ENCODE data around the gene NAA80.
"Not testable (repeated sequence)": the region's sequence is repeated elsewhere in the genome, so short reads cannot be mapped to it uniquely, and the experiment has no call there.

NAA80 gene

GRCh38 chr3:50288387-50289007, 10.7 kb downstream of the NAA80 start:
- FAIRE-seq = no peak

- FAIRE-seq = no peak
Observed at GRCh38 chr3:50287262-50287661, 11.9 kb downstream of the NAA80 start.

GRCh38 chr3:50286322-50287227, 12.6 kb downstream of the NAA80 start:
- FAIRE-seq = no peak

- FAIRE-seq = not testable (repeated sequence)
Observed at GRCh38 chr3:50284121-50284520, 15.1 kb downstream of the NAA80 start.

GRCh38 chr3:50279255-50280016, 19.8 kb downstream of the NAA80 start:
- FAIRE-seq = no peak

GRCh38 chr3:50278880-50279224, 20.4 kb downstream of the NAA80 start, which contains the start of gene LSMEM2:
Gene LSMEM2 (plus strand): TSS chr3:50279087. CDS start chr3:50279114, 27 bp downstream.
- FAIRE-seq = no peak

GRCh38 chr3:50278123-50278879, 20.9 kb downstream of the NAA80 start:
- no peak for FAIRE-seq

GRCh38 chr3:50276762-50277101, 22.5 kb downstream of the NAA80 start:
- no peak for FAIRE-seq

- no peak for FAIRE-seq
Observed at GRCh38 chr3:50275996-50276761, 23.0 kb downstream of the NAA80 start.

GRCh38 chr3:50275141-50275995, 23.8 kb downstream of the NAA80 start:
- FAIRE-seq = no peak

GRCh38 chr3:50274371-50275104, 24.7 kb downstream of the NAA80 start:
- FAIRE-seq = no peak

GRCh38 chr3:50273689-50274065, 25.5 kb downstream of the NAA80 start:
- no peak for FAIRE-seq

GRCh38 chr3:50272911-50273688, 26.1 kb downstream of the NAA80 start:
- no peak for FAIRE-seq

GRCh38 chr3:50272538-50272910, 26.7 kb downstream of the NAA80 start:
- not testable (repeated sequence) for FAIRE-seq

GRCh38 chr3:50271314-50271936, 27.8 kb downstream of the NAA80 start:
- no peak for FAIRE-seq

GRCh38 chr3:50270422-50271224, 28.6 kb downstream of the NAA80 start:
- FAIRE-seq = no peak

GRCh38 chr3:50269977-50270413, 29.2 kb downstream of the NAA80 start:
- no peak for FAIRE-seq

GRCh38 chr3:50269460-50269859, 29.7 kb downstream of the NAA80 start:
- FAIRE-seq = no peak
